Ishikawa (cell line): ENCODE results near the gene HOXB2.

Experiments used
- CEBPB ChIP-seq: IDR thresholded peaks from 2 replicates; pipeline ENCODE4 v1.6.1; 2012
- CREB1 ChIP-seq: IDR thresholded peaks from 2 replicates; pipeline ENCODE4 v1.6.1; 2012; ENCODE audit warnings: low read depth
- EGR1 ChIP-seq: IDR thresholded peaks from 2 replicates; pipeline ENCODE4 v1.6.1; 2012
- EP300 ChIP-seq: IDR thresholded peaks from 2 replicates; pipeline ENCODE4 v1.6.1; 2012; ENCODE audit warnings: borderline replicate concordance
- FOXM1 ChIP-seq: IDR thresholded peaks from 2 replicates; pipeline ENCODE4 v1.6.1; 2012; ENCODE audit warnings: low read depth, borderline replicate concordance
- NFIC ChIP-seq: IDR thresholded peaks from 2 replicates; pipeline ENCODE4 v1.6.1; 2012
- RAD21 ChIP-seq: IDR thresholded peaks from 2 replicates; pipeline ENCODE4 v1.6.1; 2012; ENCODE audit warnings: low read depth
- TAF1 ChIP-seq: IDR thresholded peaks from 2 replicates; pipeline ENCODE4 v1.6.1; 2012; ENCODE audit warnings: low read depth, mild to moderate bottlenecking
- TCF12 ChIP-seq: IDR thresholded peaks from 2 replicates; pipeline ENCODE4 v1.6.1; 2012; ENCODE audit warnings: low read depth
- TEAD4 ChIP-seq: IDR thresholded peaks from 2 replicates; pipeline ENCODE4 v1.6.1; 2012
- YY1 ChIP-seq: IDR thresholded peaks from 2 replicates; pipeline ENCODE4 v1.6.1; 2012; ENCODE audit warnings: low read depth
- ZBTB7A ChIP-seq: IDR thresholded peaks from 2 replicates; pipeline ENCODE4 v1.6.1; 2012; ENCODE audit warnings: low read depth
- TF ChIP-seq, protein P1 (sequence below): IDR thresholded peaks from 2 replicates; pipeline ENCODE4 v1.6.1; 2012; ENCODE audit warnings: low read depth, mild to moderate bottlenecking
- TF ChIP-seq, protein P2 (sequence below): IDR thresholded peaks from 2 replicates; pipeline ENCODE4 v1.6.1; 2012
- TF ChIP-seq, protein P3 (sequence below): IDR thresholded peaks from 2 replicates; pipeline ENCODE4 v1.6.1; 2012

HOXB2 gene

DNA sequence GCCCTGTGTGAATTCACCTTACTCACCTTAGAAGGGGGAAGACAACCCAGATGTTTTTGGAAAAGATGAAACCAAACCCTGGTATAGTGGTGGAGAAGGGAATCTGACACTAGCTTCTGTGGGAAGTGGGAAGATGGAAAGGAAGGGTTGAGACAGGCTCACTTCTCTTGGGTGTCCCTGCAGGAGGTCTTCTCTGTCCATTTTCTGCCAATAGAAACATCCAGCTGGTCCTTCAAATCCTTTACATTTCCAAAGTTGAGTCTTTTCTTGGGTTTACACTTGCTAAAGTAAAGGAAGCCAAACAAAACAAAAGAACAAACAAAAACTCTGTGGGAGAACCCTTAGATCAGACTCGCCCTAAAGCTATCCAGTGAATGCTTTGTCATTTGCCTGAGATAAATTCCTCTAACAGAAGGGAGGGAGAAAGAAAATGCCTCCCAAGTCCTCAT, 24.3 kb downstream of the HOXB2 start:
- no peak for TF ChIP-seq TAF1

DNA sequence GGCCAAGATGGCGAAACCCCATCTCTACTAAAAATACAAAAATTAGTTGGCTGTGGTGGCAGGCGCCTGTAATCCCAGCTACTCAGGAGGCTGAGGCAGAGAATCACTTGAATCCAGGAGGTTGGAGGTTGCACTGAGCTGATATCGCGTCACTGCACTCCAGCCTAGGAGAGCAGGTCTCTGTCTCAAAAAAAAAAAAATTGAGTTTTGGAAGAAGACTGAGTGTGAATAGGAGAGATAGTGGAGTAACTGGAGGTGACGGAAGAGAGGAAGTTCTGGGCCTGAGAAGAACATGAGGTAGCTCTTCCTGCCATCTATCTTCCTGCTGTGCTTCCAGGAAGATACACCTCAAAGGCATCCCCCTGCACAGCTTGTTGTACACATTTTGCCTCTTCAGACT, 25.5 kb downstream of the HOXB2 start:
- TF ChIP-seq NFIC = no peak
- TF ChIP-seq, protein P1, sequence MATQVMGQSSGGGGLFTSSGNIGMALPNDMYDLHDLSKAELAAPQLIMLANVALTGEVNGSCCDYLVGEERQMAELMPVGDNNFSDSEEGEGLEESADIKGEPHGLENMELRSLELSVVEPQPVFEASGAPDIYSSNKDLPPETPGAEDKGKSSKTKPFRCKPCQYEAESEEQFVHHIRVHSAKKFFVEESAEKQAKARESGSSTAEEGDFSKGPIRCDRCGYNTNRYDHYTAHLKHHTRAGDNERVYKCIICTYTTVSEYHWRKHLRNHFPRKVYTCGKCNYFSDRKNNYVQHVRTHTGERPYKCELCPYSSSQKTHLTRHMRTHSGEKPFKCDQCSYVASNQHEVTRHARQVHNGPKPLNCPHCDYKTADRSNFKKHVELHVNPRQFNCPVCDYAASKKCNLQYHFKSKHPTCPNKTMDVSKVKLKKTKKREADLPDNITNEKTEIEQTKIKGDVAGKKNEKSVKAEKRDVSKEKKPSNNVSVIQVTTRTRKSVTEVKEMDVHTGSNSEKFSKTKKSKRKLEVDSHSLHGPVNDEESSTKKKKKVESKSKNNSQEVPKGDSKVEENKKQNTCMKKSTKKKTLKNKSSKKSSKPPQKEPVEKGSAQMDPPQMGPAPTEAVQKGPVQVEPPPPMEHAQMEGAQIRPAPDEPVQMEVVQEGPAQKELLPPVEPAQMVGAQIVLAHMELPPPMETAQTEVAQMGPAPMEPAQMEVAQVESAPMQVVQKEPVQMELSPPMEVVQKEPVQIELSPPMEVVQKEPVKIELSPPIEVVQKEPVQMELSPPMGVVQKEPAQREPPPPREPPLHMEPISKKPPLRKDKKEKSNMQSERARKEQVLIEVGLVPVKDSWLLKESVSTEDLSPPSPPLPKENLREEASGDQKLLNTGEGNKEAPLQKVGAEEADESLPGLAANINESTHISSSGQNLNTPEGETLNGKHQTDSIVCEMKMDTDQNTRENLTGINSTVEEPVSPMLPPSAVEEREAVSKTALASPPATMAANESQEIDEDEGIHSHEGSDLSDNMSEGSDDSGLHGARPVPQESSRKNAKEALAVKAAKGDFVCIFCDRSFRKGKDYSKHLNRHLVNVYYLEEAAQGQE = no peak
- TF ChIP-seq, protein P2, sequence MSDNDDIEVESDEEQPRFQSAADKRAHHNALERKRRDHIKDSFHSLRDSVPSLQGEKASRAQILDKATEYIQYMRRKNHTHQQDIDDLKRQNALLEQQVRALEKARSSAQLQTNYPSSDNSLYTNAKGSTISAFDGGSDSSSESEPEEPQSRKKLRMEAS = no peak
- no peak for TF ChIP-seq EGR1
- TF ChIP-seq CREB1 = no peak

DNA sequence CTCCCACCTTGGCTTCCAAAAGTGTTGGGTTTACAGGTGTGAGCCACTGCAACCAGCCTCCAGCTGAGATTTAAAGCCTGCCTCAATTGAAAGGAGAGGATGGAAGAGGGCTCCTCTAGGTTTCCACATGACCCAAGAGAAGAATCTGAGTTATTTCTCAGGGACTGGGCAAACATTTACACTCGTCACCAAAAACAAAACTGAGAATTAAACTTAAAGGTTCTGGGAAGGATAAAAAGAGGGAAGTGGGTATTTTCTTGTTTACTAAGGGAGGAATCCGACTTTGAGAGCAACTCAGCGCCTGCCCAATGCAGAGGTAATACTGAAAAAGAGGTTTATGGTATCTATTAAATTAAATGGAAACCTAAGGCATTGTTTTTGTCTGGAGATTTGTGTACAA, 27.4 kb downstream of the HOXB2 start:
- TF ChIP-seq, protein P2 = no peak
- TF ChIP-seq, protein P1 = no peak
- TF ChIP-seq YY1 = no peak
- TF ChIP-seq CREB1 = no peak
- no peak for TF ChIP-seq EGR1
- TF ChIP-seq FOXM1 = no peak
- TF ChIP-seq, protein P3, sequence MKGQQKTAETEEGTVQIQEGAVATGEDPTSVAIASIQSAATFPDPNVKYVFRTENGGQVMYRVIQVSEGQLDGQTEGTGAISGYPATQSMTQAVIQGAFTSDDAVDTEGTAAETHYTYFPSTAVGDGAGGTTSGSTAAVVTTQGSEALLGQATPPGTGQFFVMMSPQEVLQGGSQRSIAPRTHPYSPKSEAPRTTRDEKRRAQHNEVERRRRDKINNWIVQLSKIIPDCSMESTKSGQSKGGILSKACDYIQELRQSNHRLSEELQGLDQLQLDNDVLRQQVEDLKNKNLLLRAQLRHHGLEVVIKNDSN = no peak
- no peak for TF ChIP-seq RAD21
- no peak for TF ChIP-seq TCF12
- no peak for TF ChIP-seq CEBPB

DNA sequence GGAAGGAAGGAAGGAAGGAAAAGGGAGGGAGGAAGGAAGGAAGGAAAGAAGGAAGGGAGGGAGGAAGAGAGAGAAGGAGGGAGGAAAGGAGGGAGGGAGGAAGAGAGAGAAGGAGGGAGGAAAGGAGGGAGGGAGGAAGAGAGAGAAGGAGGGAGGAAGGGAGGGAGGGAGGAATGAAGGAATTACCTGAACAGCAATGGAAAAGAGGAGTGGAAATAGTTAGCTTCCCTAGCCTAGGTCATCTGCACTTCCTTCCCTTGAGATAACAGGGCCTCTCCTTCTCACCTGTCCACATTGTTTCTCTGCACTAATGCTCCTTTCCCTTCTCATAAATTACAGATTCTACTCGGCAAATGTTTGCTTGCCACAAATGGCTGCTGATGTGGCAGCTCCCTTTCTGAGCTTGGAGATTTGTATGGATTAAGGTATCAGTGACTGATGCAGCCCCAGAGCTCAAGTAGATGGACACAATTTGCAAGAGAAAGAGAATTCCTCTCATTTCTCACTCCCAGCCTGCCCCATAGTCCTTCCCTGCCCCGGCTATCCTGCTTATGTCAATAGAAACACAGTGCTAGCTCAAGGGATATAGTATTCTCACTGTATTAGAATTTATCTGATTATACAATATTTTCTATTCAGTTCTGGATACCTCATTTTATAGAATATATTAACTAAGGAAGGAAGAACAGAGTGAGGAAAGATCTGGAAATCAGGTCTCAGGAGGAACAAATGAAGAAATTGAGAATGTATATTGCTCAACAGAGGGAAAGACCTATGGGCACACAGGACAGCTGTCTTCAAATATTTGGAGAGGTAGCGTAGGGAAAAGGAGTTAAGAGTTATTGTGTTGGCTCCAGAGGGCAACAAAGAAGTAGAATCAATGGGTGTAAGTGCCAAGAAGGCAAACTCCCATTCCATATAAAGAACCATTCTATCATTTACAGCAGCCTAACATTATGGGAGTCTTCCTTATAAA, 28.7 kb downstream of the HOXB2 start:
- TF ChIP-seq RAD21 (no peak), CREB1 (no peak), EP300 (no peak), TEAD4 (no peak), TCF12 (no peak), CEBPB (no peak), EGR1 (no peak), NFIC (no peak), YY1 (no peak), FOXM1 (no peak), TAF1 (no peak), ZBTB7A (no peak)
- TF ChIP-seq, protein P3 = no peak
- TF ChIP-seq, protein P2 = no peak
- TF ChIP-seq, protein P1 = no peak

DNA sequence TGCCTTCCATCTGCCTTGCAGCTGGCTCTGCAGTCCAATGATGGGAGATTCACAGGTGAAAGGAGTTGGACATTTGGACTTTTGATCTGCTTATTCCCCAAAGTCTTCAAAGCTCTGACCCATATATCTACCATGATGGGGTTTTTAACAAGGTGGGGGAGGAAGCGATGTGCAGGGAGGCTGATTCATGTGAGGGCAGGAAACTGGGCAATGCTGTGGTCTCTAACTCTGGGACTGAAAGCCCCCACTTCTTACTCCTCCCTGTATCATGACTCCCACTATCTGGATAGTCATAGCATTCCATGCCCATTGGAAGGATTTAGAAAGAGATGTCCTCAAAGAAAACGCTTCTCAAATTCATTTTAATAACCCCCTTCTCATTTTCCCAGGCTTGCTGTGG, 30.4 kb downstream of the HOXB2 start:
- TF ChIP-seq RAD21 = no peak
- no peak for TF ChIP-seq FOXM1
- no peak for TF ChIP-seq NFIC
- no peak for TF ChIP-seq EP300
- TF ChIP-seq CEBPB = no peak
- TF ChIP-seq TAF1 = no peak
